ENCODE data around the gene FAM187B. TPM values are rescaled to one million over a fixed set of nuclear protein-coding genes. Genes with fewer than 3 reads are reported as not detected.

The FAM187B gene
- total and polyA plus RNA-seq, 2 of the 8 experiments (the other 6 are each of a cell fraction or from before 2014, with no cell fraction given) = not detected

DNA sequence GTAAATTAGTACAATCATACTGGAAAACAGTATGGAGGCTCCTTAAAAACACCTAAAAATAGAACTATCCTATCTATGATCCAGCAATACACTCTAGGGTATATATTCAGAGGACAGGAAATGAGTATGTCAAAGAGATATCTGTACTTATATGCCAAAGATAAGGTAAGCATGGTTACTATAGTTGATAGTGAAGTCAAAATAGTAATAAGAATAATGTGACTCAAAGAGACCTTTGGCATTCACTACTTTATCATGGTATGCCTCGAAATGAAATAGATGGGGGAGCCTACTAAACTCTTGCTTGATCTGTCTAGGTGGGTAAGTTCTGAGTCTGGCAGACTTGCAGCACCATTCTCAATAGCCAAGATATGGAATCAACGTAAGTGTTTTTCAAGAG lies 43.7 kb downstream of the FAM187B start (continued):
- TF ChIP-seq, protein P1, sequence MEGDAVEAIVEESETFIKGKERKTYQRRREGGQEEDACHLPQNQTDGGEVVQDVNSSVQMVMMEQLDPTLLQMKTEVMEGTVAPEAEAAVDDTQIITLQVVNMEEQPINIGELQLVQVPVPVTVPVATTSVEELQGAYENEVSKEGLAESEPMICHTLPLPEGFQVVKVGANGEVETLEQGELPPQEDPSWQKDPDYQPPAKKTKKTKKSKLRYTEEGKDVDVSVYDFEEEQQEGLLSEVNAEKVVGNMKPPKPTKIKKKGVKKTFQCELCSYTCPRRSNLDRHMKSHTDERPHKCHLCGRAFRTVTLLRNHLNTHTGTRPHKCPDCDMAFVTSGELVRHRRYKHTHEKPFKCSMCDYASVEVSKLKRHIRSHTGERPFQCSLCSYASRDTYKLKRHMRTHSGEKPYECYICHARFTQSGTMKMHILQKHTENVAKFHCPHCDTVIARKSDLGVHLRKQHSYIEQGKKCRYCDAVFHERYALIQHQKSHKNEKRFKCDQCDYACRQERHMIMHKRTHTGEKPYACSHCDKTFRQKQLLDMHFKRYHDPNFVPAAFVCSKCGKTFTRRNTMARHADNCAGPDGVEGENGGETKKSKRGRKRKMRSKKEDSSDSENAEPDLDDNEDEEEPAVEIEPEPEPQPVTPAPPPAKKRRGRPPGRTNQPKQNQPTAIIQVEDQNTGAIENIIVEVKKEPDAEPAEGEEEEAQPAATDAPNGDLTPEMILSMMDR (IDR thresholded peaks at IDR 0.05; ENCODE audit: control extremely low read depth in 1 of 3, insufficient read depth in 1 of 3, low read depth in 1 of 3, low read length in 3 of 3) = no peak
- TF ChIP-seq SIX5 (IDR thresholded peaks at IDR 0.05; ENCODE audit: low read depth, low read length) (no peak), ASH2L (IDR thresholded peaks at IDR 0.05; ENCODE audit: low read length) (no peak), SIRT6 (IDR thresholded peaks at IDR 0.05; ENCODE audit: low read length) (no peak)
